ENCODE data around the gene PKNOX2.

The PKNOX2 gene

GRCh38 chr11:125174057-125174456 lies 9.5 kb downstream of the PKNOX2 start:
- DNase-seq, result no peak

- DNase-seq, result no peak
Observed at GRCh38 chr11:125174686-125175085, 10.1 kb downstream of the PKNOX2 start.

DNA sequence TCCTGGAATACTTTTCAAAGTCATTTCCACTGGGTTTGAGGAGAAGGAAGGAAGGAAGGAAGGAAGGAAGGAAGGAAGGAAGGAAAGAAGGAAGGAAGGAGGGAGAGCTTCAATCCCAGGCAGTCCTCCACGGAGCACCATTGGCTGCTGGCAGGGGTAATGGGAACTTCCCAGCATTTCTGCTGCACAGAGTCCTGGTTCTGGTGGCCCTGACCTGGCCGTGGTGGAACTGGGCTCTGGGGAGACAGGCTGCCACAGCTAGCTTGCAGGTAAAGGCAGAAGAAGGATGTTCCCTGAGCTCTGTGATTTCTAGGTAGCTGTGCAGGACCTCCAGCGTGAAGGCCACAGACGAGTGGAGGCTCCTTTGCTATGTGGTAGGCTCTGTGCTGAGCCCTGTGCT lies 10.6 kb downstream of the PKNOX2 start:
- no peak for DNase-seq

- no peak for DNase-seq
Observed at GRCh38 chr11:125175896-125176575, 11.5 kb downstream of the PKNOX2 start.

DNA sequence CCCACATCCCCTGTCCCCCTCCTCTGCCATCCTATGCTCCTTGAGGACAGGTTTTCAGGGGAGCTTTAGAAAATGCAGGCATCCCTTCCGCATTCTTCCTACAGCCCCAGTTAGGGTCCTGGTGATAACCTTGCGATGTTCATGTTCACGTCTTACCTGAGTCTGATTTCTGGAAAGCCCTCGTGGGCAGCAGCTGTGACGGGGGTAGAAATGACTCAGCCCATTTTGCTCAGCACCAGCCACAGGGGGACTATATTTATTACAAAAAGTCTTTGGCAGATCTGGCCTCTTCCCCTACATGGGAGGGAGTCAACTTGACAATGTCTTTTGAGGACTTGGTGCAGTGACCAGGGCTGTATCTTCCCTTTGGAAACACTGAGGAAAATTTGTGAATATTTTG lies 12.3 kb downstream of the PKNOX2 start:
- no peak for DNase-seq

DNA sequence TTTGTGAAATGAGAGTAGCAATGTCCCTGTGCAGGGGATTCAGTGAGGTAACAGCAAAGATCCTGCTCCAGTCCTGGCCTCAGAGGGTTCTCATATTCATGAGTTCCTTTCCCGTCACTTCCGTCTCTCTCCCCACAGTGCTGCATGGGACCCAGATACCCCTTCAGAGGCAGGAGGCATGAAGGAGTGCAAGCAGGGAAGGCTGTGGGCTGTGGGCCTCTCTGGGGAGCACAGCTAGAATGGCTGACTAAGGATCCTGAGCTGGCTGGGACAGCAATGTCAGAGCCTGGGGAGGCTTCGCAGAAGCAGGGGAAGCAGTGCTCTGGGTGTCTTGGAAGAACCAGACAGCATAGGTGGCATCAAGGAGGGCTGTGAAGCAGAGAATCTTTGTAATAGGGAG lies 13.0 kb downstream of the PKNOX2 start:
- DNase-seq, result no peak

DNA sequence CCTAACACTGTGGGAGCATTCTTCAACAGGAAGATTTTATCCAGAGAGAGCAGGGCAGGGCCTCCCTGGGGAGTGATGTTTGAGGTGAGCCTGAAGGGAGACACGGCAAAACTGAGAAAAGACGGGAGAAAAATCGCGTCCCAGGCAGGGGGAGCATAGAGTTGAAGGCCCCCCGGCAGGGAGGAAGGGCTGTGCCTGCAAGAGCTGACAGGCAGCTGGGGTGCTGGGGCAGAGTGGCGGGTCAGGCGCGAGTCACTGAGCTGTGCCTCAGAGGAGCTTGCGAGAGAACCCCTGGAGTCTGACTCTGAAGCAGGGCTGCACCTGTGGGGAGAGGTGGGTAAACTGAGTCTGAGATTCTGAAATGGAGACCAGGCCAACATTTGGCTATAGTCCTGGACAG lies 14.8 kb downstream of the PKNOX2 start:
- no peak for DNase-seq

GRCh38 chr11:125179895-125180294 lies 15.3 kb downstream of the PKNOX2 start:
- DNase-seq, result no peak

- no peak for DNase-seq
Observed at GRCh38 chr11:125180413-125181305, 16.1 kb downstream of the PKNOX2 start.

DNA sequence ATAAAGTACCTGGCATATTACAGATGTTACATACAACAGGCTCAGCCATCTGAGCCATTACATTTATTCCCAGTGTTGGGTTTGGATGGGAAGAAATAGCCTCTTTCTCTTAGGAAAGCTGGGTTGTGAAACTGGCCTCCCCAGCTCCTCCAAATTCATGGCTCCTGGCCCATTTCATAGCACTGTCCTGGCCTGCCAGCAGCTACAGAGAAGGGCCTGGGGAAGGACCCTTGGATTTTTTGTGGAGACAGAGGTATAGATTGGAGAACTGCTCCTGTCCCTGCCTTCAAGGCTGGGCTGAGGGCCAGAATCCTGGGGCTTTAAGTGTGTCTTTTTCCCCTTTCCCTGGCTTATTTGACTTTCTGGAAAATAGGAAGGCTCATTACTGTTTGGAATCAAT lies 18.0 kb downstream of the PKNOX2 start:
- no peak for DNase-seq

DNA sequence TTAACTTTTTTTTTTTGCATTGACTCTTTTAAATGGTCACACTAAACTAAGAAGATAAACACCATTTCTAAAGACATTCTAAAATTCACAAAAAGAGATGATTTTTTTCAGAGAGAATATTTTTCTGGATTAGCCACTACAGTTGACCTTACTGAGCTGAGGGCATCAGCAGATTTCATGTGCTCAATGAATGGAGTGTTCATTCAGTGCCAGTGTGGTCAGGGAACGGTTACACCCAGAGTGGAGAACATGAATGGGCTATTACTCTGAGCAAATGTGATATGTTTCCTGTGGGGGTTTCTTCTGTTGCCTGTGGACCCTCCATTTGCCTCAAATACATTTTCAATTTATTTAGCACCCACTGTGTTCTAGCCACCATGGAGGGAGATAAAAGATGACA lies 19.1 kb downstream of the PKNOX2 start:
- no peak for DNase-seq

GRCh38 chr11:125188021-125188420 lies 23.5 kb downstream of the PKNOX2 start:
- no peak for DNase-seq

GRCh38 chr11:125190566-125190965 lies 26.0 kb downstream of the PKNOX2 start:
- DNase-seq, result no peak

GRCh38 chr11:125192183-125192582 lies 27.6 kb downstream of the PKNOX2 start:
- DNase-seq, result no peak

GRCh38 chr11:125192717-125193415 lies 28.3 kb downstream of the PKNOX2 start:
- no peak for DNase-seq

DNA sequence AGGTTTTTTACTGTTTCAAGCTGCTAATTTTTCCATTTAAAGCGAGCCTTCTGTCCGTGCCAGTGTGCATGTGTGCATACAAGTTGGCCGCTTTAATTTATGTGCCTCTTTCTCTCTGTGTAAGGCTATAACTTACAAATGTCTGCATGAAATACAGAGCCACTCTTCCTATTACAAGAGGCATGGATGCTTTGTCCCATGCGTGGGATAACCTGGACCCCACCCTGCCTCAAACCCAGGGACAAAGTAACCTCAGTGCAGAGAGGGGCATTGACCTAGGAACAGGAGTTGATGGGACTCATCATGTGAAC lies 28.8 kb downstream of the PKNOX2 start:
- DNase-seq, result no peak

- no peak for DNase-seq
Observed at GRCh38 chr11:125193841-125194240, 29.3 kb downstream of the PKNOX2 start.

- DNase-seq, result no peak
Observed at GRCh38 chr11:125199915-125200314, 35.4 kb downstream of the PKNOX2 start.

GRCh38 chr11:125200441-125200840 lies 35.9 kb downstream of the PKNOX2 start:
- no peak for DNase-seq

GRCh38 chr11:125201525-125202141 lies 37.1 kb downstream of the PKNOX2 start:
- DNase-seq, result no peak

DNA sequence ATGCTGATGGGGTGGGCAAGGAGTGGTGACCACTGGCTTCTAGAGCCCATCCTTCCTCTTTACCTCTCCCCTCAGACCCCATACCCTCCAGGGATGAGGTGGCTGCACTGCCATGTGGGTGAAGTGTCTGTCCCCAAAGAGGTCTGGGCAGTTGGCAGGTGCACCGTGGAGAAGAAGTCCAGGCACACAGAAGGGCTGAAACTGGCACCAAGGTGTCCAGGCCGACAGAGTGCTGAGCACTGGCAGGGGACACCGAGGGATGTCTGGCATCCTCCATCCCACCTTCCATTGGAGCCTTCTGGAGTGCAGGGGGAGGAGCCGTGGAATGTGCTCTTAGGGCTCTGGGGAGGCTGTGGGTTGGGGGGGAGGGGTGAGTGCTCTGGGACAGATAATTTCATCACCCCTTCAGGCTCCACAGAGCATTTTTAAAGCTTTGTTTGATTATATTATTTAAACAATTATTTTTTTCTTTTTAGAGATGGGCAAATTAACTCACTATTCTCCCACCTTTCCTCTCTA lies 37.9 kb downstream of the PKNOX2 start:
- DNase-seq, result no peak

GRCh38 chr11:125202977-125203376 lies 38.4 kb downstream of the PKNOX2 start:
- DNase-seq, result no peak

GRCh38 chr11:125207866-125208425 lies 43.4 kb downstream of the PKNOX2 start:
- DNase-seq, result no peak
